Panc1 (cell line): ENCODE measurements around the gene ROR1. TPM values are rescaled to one million over a fixed set of nuclear protein-coding genes. Genes with fewer than 3 reads are reported as not detected.

Source experiments
- ATAC-seq: fragments of 200-7000 bp; cut with Tn5 transposase; 2 replicates; pipeline ENCODE4 v1.9.1; 2020; ENCODE audit warnings: mild to moderate bottlenecking, moderate library complexity
- BruUV-seq: library from RNA; stranded (reverse); fragments of 400-500 nt; replicated peaks from 2 replicates; lab custom pipeline; 2021; lab: Mats Ljungman, UMichigan
- CTCF ChIA-PET: fragments of 300-600 bp; sonication (Branson Sonifier 250); formaldehyde crosslinking; loops from one replicate; lab custom pipeline; 2022; ENCODE audit warnings: antibody characterized with exemption; lab: Charles Lee
- POLR2A ChIA-PET: fragments of 300-600 bp; sonication (Branson Sonifier 250); formaldehyde crosslinking; loops from one replicate; lab custom pipeline; 2022; ENCODE audit warnings: antibody characterized with exemption; lab: Charles Lee
- DNase-seq: peaks from one replicate; pipeline ENCODE4 v3.0.0-alpha.2; 2010; ENCODE audit warnings: low read depth, low spot score
- H3K27ac ChIP-seq: 2 replicates; pipeline ENCODE4 v1.5.1; 2011; ENCODE audit warnings: mild to moderate bottlenecking, low read length, inconsistent platforms
- H3K27me3 ChIP-seq: fragments of 200-500 bp; sonication (Bioruptor generic); 2 replicates; pipeline ENCODE4 v1.6.0; 2014; ENCODE audit warnings: low read length, inconsistent platforms; ENCODE audit not compliant: control insufficient read depth, insufficient read depth
- H3K36me3 ChIP-seq: fragments of 200-500 bp; sonication (Bioruptor generic); 2 replicates; pipeline ENCODE4 v1.5.1; 2014; ENCODE audit warnings: inconsistent platforms, mild to moderate bottlenecking, low read length, moderate library complexity; ENCODE audit not compliant: control insufficient read depth, insufficient read depth
- H3K4me1 ChIP-seq: 2 replicates; pipeline ENCODE4 v1.5.1; 2011; ENCODE audit warnings: inconsistent platforms, mild to moderate bottlenecking, low read length, moderate library complexity; ENCODE audit not compliant: control insufficient read depth, insufficient read depth
- H3K4me3 ChIP-seq, 2 experiments: 2 replicates each; pipeline ENCODE4 v1.5.1; 2011 to 2012; ENCODE audit warnings: low read depth in 2 of 2, low read length in 2 of 2, mild to moderate bottlenecking in 2 of 2, inconsistent platforms in 1 of 2, moderate library complexity in 1 of 2
- H3K9me3 ChIP-seq: fragments of 200-500 bp; sonication (Bioruptor generic); 2 replicates; pipeline ENCODE4 v1.5.1; 2014; ENCODE audit warnings: low read depth, mild to moderate bottlenecking, inconsistent platforms, low read length, moderate library complexity; ENCODE audit not compliant: control insufficient read depth, insufficient read depth
- CTCF ChIP-seq: fragments of 450-650 bp; IDR thresholded peaks from 2 replicates; pipeline ENCODE4 v1.5.1; 2017; ENCODE audit warnings: mild to moderate bottlenecking
- POLR2AphosphoS5 ChIP-seq: IDR thresholded peaks from 2 replicates; pipeline ENCODE4 v1.6.1; 2012; ENCODE audit warnings: mild to moderate bottlenecking, low read depth, low read length, moderate library complexity
- REST ChIP-seq, 2 experiments: IDR thresholded peaks; 2 replicates each; pipeline ENCODE4 v1.6.1; 2011 to 2012; ENCODE audit warnings: low read depth in 2 of 2, control low read depth in 1 of 2, low read length in 1 of 2, mild to moderate bottlenecking in 1 of 2, moderate library complexity in 1 of 2; ENCODE audit not compliant: insufficient read depth in 1 of 2
- SIN3A ChIP-seq: IDR thresholded peaks from 2 replicates; pipeline ENCODE4 v1.6.1; 2012; ENCODE audit warnings: low read depth, mild to moderate bottlenecking, low read length, moderate library complexity, borderline replicate concordance; ENCODE audit not compliant: insufficient read depth
- TCF7L2 ChIP-seq: IDR thresholded peaks from 2 replicates; pipeline ENCODE4 v1.6.1; 2011; ENCODE audit warnings: mild to moderate bottlenecking, low read depth, low read length, inconsistent platforms
- in situ Hi-C: cut with HindIII; loops from 2 replicates; pipeline ENCODE4 v1.10.0; 2016; ENCODE audit warnings: low sequenced_read_pairs, low pct_unique_long_range_greater_than_20kb
- intact Hi-C: fragments of 100-400 bp; cut with micrococcal nuclease; formaldehyde crosslinking; loops from one replicate; pipeline ENCODE4 v1.10.0; 2022; ENCODE audit not compliant: unreplicated experiment
- total RNA-seq: library from RNA; stranded (reverse); gene quantifications from one replicate; pipeline ENCODE4 v1.2.1, GENCODE V29; 2021; ENCODE audit not compliant: unreplicated experiment

The ROR1 gene
- total RNA-seq, 1 experiment from 2014 or later, result 19.3 TPM

GRCh38 chr1:63782982-63783381 lies 9.2 kb downstream of the ROR1 start:
- Histone ChIP-seq H3K4me1 (peaks cover 37% of the 10 kb centered on the region), H3K9me3 (no peaks in the 10 kb centered on the region), H3K4me3 (no peak overlapping the region), H3K27ac (no peak overlapping the region), H3K27me3 (no peaks in the 10 kb centered on the region), H3K36me3 (no peaks in the 10 kb centered on the region)
- ChIA-PET POLR2A (no interaction called here), CTCF (no interaction called here)
- in situ Hi-C loops, result no loop called here
- BruUV-seq, result no TSS peak
- no peak for TF ChIP-seq POLR2AphosphoS5
- TF ChIP-seq TCF7L2, result no peak
- TF ChIP-seq SIN3A, result no peak
- TF ChIP-seq CTCF, result no peak
- TF ChIP-seq REST (IDR thresholded peaks at IDR 0.05; ENCODE audit: insufficient read depth in 1 of 2, low read depth in 2 of 2, low read length in 1 of 2), result no peak
- ATAC-seq (no peak), DNase-seq (no peak)
- intact Hi-C loops, result no loop called here

GRCh38 chr1:63784083-63784482 lies 10.3 kb downstream of the ROR1 start:
- no peak overlapping the region for H3K4me3 ChIP-seq
- DNase-seq (no peak), ATAC-seq (no peak)
- ChIA-PET CTCF (no interaction called here), POLR2A (no interaction called here)
- H3K9me3 ChIP-seq, result no peaks in the 10 kb centered on the region
- no peaks in the 10 kb centered on the region for H3K36me3 ChIP-seq
- TF ChIP-seq SIN3A (no peak), POLR2AphosphoS5 (no peak), REST (IDR thresholded peaks at IDR 0.05; ENCODE audit: insufficient read depth in 1 of 2, low read depth in 2 of 2, low read length in 1 of 2) (no peak), CTCF (no peak), TCF7L2 (no peak)
- no TSS peak for BruUV-seq
- H3K27me3 ChIP-seq, result no peaks in the 10 kb centered on the region
- intact Hi-C loops (no loop called here), in situ Hi-C loops (no loop called here)
- H3K4me1 ChIP-seq, result peaks cover 26% of the 10 kb centered on the region
- H3K27ac ChIP-seq, result peak overlapping the region; percentile 18; the same call in 1 of the 2 replicates
